Activated CD8-positive, alpha-beta T cell treated with anti-CD3 and anti-CD28 coated beads for 36 hours (primary cell): Measurements from ENCODE around the gene SELP. TPM values are rescaled to one million over a fixed set of nuclear protein-coding genes. Genes with fewer than 3 reads are reported as not detected.

Experiments used
- ATAC-seq: fragments of 200-7000 bp; cut with Tn5 transposase; one replicate; pipeline ENCODE4 v1.10.0; 2021; ENCODE audit warnings: mild to moderate bottlenecking, moderate library complexity
- CTCF ChIA-PET: fragments of 350-600 bp; sonication (Branson Sonifier 250); formaldehyde crosslinking; loops from one replicate; lab custom pipeline; 2021; ENCODE audit warnings: antibody characterized with exemption; lab: Charles Lee
- POLR2A ChIA-PET: fragments of 350-600 bp; sonication (Branson Sonifier 250); formaldehyde crosslinking; loops from one replicate; lab custom pipeline; 2021; ENCODE audit warnings: antibody characterized with exemption; lab: Charles Lee
- DNase-seq: peaks from one replicate; pipeline ENCODE4 v3.0.0-alpha.2; 2020
- H3K27ac Mint-ChIP-seq: one replicate; pipeline ENCODE4 v1.8.0; 2021; ENCODE audit warnings: mild to moderate bottlenecking, mixed read lengths
- H3K27me3 Mint-ChIP-seq: one replicate; pipeline ENCODE4 v1.8.0; 2021; ENCODE audit warnings: mixed read lengths
- H3K36me3 Mint-ChIP-seq: one replicate; pipeline ENCODE4 v1.8.0; 2021; ENCODE audit warnings: low read depth, mixed read lengths
- H3K4me1 Mint-ChIP-seq: one replicate; pipeline ENCODE4 v1.8.0; 2021; ENCODE audit warnings: low read depth, mixed read lengths
- H3K4me3 Mint-ChIP-seq: one replicate; pipeline ENCODE4 v1.8.0; 2021; ENCODE audit warnings: mild to moderate bottlenecking, moderate library complexity, mixed read lengths
- H3K9me3 Mint-ChIP-seq: one replicate; pipeline ENCODE4 v1.8.0; 2021; ENCODE audit warnings: mixed read lengths
- intact Hi-C: fragments of 100-400 bp; cut with micrococcal nuclease; formaldehyde crosslinking; loops from one replicate; pipeline ENCODE4 v1.10.0; 2022
- total RNA-seq, 2 experiments: library from RNA; stranded (reverse); gene quantifications; one replicate each; pipeline ENCODE4 v1.2.3, GENCODE V29; 2021
- TF ChIP-seq, protein P1 (sequence below): fragments of 200-600 bp; IDR thresholded peaks from one replicate; pipeline ENCODE4 v1.8.0; 2022; ENCODE audit warnings: antibody characterized with exemption, mild to moderate bottlenecking

Gene SELP
- total RNA-seq, 2 experiments from 2014 or later = 0.50 to 0.81 TPM

DNA sequence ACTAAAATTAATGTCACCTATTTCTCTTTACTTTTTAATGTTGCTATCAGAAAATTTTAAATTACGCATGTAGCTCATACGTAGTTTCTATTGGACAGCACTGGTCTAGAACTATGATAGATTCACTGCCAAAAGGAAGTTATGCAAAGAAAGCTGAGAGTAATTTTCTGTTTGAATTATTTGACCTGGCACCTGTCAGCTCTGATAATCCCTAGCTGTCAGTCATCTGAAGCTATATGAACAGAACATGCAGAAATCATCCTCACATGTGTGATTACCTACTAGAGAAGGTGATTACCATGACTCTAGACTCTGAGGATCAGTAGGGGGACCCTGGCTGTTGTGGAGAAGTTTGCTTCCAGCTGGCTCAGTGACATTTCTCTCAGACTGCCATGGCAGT is 84.5 kb downstream of the SELP start:
- peaks cover 2% of the 10 kb centered on the region for H3K4me1 Mint-ChIP-seq
- H3K36me3 Mint-ChIP-seq = peaks cover 44% of the 10 kb centered on the region
- TF ChIP-seq, protein P1, sequence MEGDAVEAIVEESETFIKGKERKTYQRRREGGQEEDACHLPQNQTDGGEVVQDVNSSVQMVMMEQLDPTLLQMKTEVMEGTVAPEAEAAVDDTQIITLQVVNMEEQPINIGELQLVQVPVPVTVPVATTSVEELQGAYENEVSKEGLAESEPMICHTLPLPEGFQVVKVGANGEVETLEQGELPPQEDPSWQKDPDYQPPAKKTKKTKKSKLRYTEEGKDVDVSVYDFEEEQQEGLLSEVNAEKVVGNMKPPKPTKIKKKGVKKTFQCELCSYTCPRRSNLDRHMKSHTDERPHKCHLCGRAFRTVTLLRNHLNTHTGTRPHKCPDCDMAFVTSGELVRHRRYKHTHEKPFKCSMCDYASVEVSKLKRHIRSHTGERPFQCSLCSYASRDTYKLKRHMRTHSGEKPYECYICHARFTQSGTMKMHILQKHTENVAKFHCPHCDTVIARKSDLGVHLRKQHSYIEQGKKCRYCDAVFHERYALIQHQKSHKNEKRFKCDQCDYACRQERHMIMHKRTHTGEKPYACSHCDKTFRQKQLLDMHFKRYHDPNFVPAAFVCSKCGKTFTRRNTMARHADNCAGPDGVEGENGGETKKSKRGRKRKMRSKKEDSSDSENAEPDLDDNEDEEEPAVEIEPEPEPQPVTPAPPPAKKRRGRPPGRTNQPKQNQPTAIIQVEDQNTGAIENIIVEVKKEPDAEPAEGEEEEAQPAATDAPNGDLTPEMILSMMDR = no peak
- intact Hi-C loops = loop anchor here (10.0 kb wide), 1 partner anchor 941 kb away; no protein-coding TSS in a partner anchor
- DNase-seq (no peak), ATAC-seq (no peak)
- H3K9me3 Mint-ChIP-seq = no peaks in the 10 kb centered on the region
- ChIA-PET POLR2A (no interaction called here), CTCF (interaction anchor here (0.8 to 2.7 kb wide), 7 partner anchors 10 to 942 kb away, joined by 3 to 11 read pairs (median 7); partner anchors contain the start of genes CCDC181 and SLC19A2)
- no peak overlapping the region for H3K27ac Mint-ChIP-seq
- no peaks in the 10 kb centered on the region for H3K27me3 Mint-ChIP-seq
- no peak overlapping the region for H3K4me3 Mint-ChIP-seq

DNA sequence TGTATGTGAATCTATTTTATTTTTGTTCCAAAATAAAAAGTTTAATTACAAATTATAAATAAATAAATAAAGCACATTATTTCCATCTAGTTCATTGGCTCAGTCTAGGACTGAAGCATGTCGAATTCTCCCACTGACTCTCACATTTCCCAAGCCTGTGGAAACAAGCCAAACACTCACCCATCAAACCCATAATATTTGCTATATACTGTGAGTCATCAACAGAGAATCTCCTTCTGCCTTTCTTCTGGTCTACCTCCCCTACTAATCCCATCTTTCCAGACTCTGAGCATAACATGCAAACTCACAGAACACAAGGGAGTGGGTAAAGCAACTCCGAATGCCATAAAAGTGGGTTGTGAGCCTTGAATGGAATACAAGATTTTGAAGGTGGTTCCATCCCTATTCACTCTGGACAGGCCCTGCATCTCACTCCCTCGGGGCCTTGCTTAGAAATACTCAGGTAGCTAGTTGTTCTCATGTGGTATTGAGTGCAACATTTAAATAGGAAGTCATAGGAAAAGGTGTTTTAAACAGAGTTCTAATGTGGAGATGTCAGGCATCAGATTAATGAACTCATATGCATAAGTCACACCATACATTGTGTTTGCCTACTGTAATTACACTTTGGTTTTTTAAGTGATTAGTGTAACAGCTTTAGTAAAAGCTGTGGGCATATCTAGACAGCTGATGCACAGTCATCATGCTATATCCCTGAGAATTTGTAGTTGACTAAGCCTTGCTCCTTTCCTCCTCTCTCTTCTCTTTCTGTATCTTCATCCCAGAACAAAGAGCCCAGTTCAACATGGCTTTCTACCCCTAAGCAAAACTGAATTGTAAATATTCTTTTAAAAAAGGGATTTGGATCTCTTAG is 90.7 kb downstream of the SELP start:
- no peak overlapping the region for H3K4me3 Mint-ChIP-seq
- H3K27me3 Mint-ChIP-seq = no peaks in the 10 kb centered on the region
- TF ChIP-seq, protein P1 = no peak
- H3K27ac Mint-ChIP-seq = no peak overlapping the region
- POLR2A ChIA-PET = no interaction called here
- peaks cover 26% of the 10 kb centered on the region for H3K36me3 Mint-ChIP-seq
- no peak for DNase-seq
- CTCF ChIA-PET = interaction anchor here (1.0 kb wide), 1 partner anchor 255 kb away, joined by 3 read pairs; the partner anchor contains the start of gene METTL18
- no peaks in the 10 kb centered on the region for H3K9me3 Mint-ChIP-seq
- no peaks in the 10 kb centered on the region for H3K4me1 Mint-ChIP-seq
- intact Hi-C loops = no loop called here
- no peak for ATAC-seq

Other genes with a start within 250 kb of the SELP start
- not detected for gene CCDC181, start 202.7 kb downstream of the SELP start, total RNA-seq
- gene SLC19A2, start 144.2 kb downstream of the SELP start, total RNA-seq = 1 to 10 TPM; 5.7 to 6.4 TPM
- gene F5, start 43.6 kb downstream of the SELP start, total RNA-seq = 10 to 100 TPM; 20.7 to 23.3 TPM
- gene SELL, start 81.5 kb upstream of the SELP start, total RNA-seq = 100 to 1,000 TPM; 105 to 110 TPM
- not detected for gene SELE, start 104.0 kb upstream of the SELP start, total RNA-seq
- 10 to 100 TPM in 1 of 2 experiments, 1 to 10 TPM in 1; 8.7 to 10.8 TPM for gene METTL18, start 164.8 kb upstream of the SELP start, total RNA-seq